ENCODE measurements around the gene L3MBTL3. TPM values are rescaled to one million over a fixed set of nuclear protein-coding genes. Genes with fewer than 3 reads are reported as not detected.

The L3MBTL3 gene
- polyA plus RNA-seq, 1 of the 3 experiments (the other 2 are of a cell fraction), result 12.6 TPM

- no peak for DNase-seq
- POLR2A ChIA-PET, result no interaction called here
- TF ChIP-seq FOSL2 (IDR thresholded peaks at IDR 0.05; ENCODE audit: borderline replicate concordance, low read depth) (no peak), SIN3A (IDR thresholded peaks at IDR 0.05; ENCODE audit: borderline replicate concordance, low read depth, low read length) (no peak), TAF1 (IDR thresholded peaks at IDR 0.05; ENCODE audit: borderline replicate concordance, low read depth, low read length) (no peak), EP300 (IDR thresholded peaks at IDR 0.05; ENCODE audit: borderline replicate concordance in 1 of 2, low read depth in 1 of 2, low read length in 1 of 2) (no peak), YY1 (IDR thresholded peaks at IDR 0.05; ENCODE audit: low read depth) (no peak), USF1 (IDR thresholded peaks at IDR 0.05; ENCODE audit: borderline replicate concordance, low read depth) (no peak)
Measured at GRCh38 chr6:130143709-130144108, 125.3 kb downstream of the L3MBTL3 start.

GRCh38 chr6:130147111-130147510 is 128.7 kb downstream of the L3MBTL3 start:
- WGBS (ENCODE audit: low lambda C conversion rate), result 74% methylated on average over 3 of the region's 3 CpGs
- Histone ChIP-seq H2AFZ (ENCODE audit: low read depth) (no peak overlapping the region), H3K79me2 (ENCODE audit: insufficient read depth) (no peaks in the 10 kb centered on the region), H3K9me3 (no peaks in the 10 kb centered on the region), H3K27ac (ENCODE audit: low read depth in 2 of 2, low read length in 1 of 2) (no peak overlapping the region), H3K27me3 (ENCODE audit: insufficient read depth) (no peaks in the 10 kb centered on the region), H4K20me1 (ENCODE audit: insufficient read depth) (no peaks in the 10 kb centered on the region), H3K9ac (no peak overlapping the region), H3K4me3 (ENCODE audit: low read depth in 2 of 2, low read length in 1 of 2) (no peak overlapping the region), H3K4me2 (no peak overlapping the region), H3K36me3 (replicated peaks in 1 of 2; ENCODE audit: control insufficient read depth in 1 of 2, insufficient read depth in 2 of 2, low read length in 1 of 2) (peaks cover 10 to 27% of the 10 kb centered on the region in 2 experiments), H3K9me2 (no peaks in the 10 kb centered on the region), H3K4me1 (ENCODE audit: control insufficient read depth in 1 of 2, insufficient read depth in 2 of 2, low read depth in 1 of 2, low read length in 1 of 2) (no peaks in the 10 kb centered on the region), H3F3A (replicated peaks; ENCODE audit: insufficient read depth) (no peaks in the 10 kb centered on the region)
- CTCF ChIA-PET, result interaction anchor here (1.0 kb wide), 1 partner anchor 126 kb away, joined by 3 read pairs; no protein-coding TSS in a partner anchor
- DNase-seq, result no peak
- TF ChIP-seq TAF1 (IDR thresholded peaks at IDR 0.05; ENCODE audit: borderline replicate concordance, low read depth, low read length) (no peak), FOXM1 (IDR thresholded peaks at IDR 0.05; ENCODE audit: low read depth) (no peak), GATA2 (CRISPR knock-in tag; IDR thresholded peaks at IDR 0.05) (no peak), RAD21 (IDR thresholded peaks at IDR 0.05; ENCODE audit: low read length) (no peak), NRF1 (IDR thresholded peaks at IDR 0.05; ENCODE audit: low read depth, low read length) (no peak), EZH2phosphoT487 (IDR thresholded peaks at IDR 0.05; ENCODE audit: borderline replicate concordance, low read depth) (no peak), CTCF (IDR thresholded peaks at IDR 0.05) (no peak), NFIC (IDR thresholded peaks at IDR 0.05; ENCODE audit: borderline replicate concordance) (no peak), RCOR1 (IDR thresholded peaks at IDR 0.05; ENCODE audit: low read length) (no peak), JUND (IDR thresholded peaks at IDR 0.05) (no peak), CHD2 (IDR thresholded peaks at IDR 0.05; ENCODE audit: low read length, partially characterized antibody) (no peak), IRF3 (IDR thresholded peaks at IDR 0.05; ENCODE audit: low read depth, low read length) (no peak), USF1 (IDR thresholded peaks at IDR 0.05; ENCODE audit: borderline replicate concordance, low read depth) (no peak)
- POLR2A ChIA-PET, result no interaction called here

More at GRCh38 chr6:130143709-130144108, 125.3 kb downstream of the L3MBTL3 start:
- CTCF ChIA-PET, result no interaction called here
- Histone ChIP-seq H3K4me2 (no peak overlapping the region), H2AFZ (ENCODE audit: low read depth) (no peak overlapping the region), H3K27ac (ENCODE audit: low read depth in 2 of 2, low read length in 1 of 2) (no peak overlapping the region), H3K4me1 (ENCODE audit: control insufficient read depth in 1 of 2, insufficient read depth in 2 of 2, low read depth in 1 of 2, low read length in 1 of 2) (no peaks in the 10 kb centered on the region), H3K27me3 (ENCODE audit: insufficient read depth) (no peaks in the 10 kb centered on the region), H3F3A (replicated peaks; ENCODE audit: insufficient read depth) (no peaks in the 10 kb centered on the region), H3K36me3 (replicated peaks in 1 of 2; ENCODE audit: control insufficient read depth in 1 of 2, insufficient read depth in 2 of 2, low read length in 1 of 2) (peaks cover 15 to 36% of the 10 kb centered on the region in 2 experiments), H3K9me2 (no peaks in the 10 kb centered on the region), H3K79me2 (ENCODE audit: insufficient read depth) (no peaks in the 10 kb centered on the region), H3K4me3 (ENCODE audit: low read depth in 2 of 2, low read length in 1 of 2) (no peak overlapping the region), H4K20me1 (ENCODE audit: insufficient read depth) (no peaks in the 10 kb centered on the region), H3K9me3 (no peaks in the 10 kb centered on the region), H3K9ac (no peak overlapping the region)
- WGBS (ENCODE audit: low lambda C conversion rate), result 77% methylated on average over 3 of the region's 3 CpGs

Measured in SK-N-SH (cell line).